GM04504 (cell line): ENCODE results near the gene TCERG1L.
"Not testable (repeated sequence)": the region's sequence is repeated elsewhere in the genome, so short reads cannot be mapped to it uniquely, and the experiment has no call there.

Experiments
- DNase-seq: peaks from one replicate; pipeline ENCODE4 v3.0.0-alpha.2; 2012; ENCODE audit warnings: low read depth

TCERG1L gene

GRCh38 chr10:131165092-131165491 lies 146.4 kb downstream of the TCERG1L start:
- no peak for DNase-seq

DNA sequence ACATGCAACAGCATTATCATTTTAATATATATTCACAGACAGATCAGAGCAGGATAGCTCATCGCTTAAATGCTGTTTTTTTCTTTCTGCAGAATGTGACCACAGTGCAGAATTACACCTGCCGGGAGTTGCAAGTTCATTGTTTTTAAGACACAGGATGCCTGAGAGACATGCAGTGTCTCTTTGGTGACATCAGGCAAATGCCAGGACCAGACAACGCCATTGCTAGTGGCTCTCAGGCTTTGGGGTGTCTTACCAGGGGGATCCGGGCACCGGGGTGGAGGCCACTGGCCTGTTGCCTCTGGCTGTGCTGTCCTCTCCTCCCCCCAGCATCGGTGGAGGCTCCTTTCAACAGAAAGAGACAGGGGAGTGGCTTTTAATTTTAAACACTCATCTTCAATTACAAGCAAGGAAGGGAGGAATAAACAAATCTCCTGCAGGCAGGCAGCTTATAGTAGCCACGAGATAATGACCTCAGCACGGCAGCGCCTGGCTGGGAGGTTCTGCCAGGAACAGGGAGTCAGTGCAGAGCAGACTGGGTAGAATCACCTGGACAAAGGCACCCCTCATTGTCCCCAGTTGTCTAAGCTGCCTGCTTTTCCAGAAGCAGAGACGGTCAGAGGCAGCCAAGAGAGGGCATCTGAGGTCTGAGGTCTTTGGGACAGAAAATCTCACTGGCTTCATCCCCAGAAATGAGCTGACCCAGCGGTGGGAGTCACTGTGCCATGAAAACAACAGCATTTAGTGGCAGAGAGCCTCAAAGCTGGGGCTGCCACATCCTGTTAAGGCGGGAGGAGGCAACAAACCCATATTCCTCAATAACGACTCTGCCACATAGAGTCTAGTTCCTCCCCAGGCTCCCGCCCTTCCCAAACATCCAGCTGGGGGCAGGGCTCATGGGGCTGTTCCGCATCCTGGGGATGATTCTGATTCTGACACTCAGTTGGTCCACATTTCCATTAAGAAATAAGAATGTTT lies 148.4 kb downstream of the TCERG1L start:
- no peak for DNase-seq

DNA sequence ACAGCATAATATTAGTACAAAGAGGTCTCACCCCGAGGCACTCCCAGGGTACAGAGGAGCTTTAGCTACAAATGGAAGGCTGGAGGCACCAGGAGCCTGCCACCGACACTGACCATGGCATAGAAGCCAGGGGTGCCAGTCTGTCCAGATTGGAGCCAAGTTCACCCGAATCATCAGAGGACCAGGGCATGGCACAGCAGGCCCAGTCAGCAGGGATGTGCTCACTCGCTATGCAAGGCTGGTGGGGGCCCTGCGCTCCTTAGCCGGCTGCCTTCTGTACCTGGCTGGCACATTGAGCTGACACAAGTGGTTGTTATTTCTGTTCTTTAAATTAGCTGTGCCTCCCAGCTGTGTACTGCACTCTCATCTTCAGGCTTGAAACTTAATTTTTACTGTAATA lies 149.3 kb downstream of the TCERG1L start:
- no peak for DNase-seq

DNA sequence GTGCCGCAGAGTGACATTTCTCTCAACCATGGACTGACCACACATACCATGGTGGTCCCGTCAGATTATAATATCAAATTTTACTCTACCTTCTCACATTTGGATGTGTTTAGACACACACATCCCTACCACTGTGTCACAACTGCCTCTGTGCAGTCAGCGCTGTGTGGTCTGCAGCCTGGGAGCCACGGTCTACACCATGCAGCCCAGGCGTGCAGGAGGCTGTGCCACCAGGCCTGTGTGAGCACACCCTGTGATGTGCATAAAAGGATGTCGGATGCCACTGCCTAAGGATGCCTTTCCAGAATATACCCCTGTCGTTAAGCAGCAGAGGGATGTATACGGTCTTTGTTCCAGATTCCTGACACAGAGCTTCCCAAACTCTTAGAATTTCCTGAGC lies 150.4 kb downstream of the TCERG1L start:
- DNase-seq, result no peak

DNA sequence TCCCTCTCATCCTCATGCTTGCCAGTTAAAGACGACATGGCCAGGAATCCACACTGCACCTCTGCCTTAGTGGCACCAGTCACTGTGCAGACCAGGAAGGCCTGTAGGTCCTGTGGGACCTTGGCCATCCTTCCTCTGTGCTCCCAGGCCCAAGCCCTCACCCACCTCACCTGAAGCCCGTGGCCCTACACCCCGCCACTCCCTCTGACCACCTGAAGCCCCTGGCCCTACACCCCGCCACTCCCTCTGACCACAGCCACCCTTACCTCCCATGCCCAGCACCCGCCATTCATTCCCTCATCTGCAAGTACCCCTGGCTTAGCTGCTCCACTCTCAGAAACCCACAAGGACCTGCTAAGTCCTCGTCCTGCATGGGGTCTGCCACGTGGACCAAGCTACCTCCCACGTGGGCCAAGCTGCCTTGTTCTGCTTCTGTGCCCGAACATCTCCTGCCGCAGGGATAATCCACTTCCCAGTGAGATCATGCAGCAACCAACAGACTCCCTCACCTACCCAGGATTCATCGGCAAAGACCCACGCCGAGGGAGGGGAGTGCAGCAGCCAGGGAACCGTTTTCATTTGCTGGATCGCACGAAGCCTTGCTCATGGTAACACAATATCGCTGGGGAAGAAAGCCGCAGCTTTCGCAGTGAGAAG lies 151.2 kb downstream of the TCERG1L start:
- DNase-seq, result no peak

GRCh38 chr10:131159771-131160170 lies 151.8 kb downstream of the TCERG1L start:
- DNase-seq, result no peak

- no peak for DNase-seq
Observed at GRCh38 chr10:131158695-131159094, 152.8 kb downstream of the TCERG1L start.

GRCh38 chr10:131157899-131158298 lies 153.6 kb downstream of the TCERG1L start:
- DNase-seq, result no peak

DNA sequence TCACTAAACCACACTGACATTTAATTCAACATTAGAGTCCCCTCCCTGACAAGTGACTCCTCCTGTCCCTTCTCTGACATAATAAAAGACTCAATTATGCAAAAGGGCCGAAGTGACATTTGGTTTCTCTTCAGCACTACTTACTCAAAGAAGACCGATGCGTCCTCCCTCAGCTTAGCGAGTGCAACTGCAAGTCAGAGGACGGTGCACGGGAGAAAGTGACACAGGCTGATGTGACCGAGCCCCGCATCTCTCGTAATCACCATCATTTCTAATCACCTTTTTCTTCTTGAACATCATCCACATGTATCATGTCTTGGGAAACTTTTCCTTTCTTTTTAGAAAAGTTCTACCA lies 155.7 kb downstream of the TCERG1L start:
- no peak for DNase-seq

- no peak for DNase-seq
Observed at GRCh38 chr10:131155218-131155875, 156.2 kb downstream of the TCERG1L start.

GRCh38 chr10:131154306-131155025 lies 157.1 kb downstream of the TCERG1L start:
- DNase-seq, result no peak

- not testable (repeated sequence) for DNase-seq
Observed at GRCh38 chr10:131152456-131152855, 159.1 kb downstream of the TCERG1L start.

DNA sequence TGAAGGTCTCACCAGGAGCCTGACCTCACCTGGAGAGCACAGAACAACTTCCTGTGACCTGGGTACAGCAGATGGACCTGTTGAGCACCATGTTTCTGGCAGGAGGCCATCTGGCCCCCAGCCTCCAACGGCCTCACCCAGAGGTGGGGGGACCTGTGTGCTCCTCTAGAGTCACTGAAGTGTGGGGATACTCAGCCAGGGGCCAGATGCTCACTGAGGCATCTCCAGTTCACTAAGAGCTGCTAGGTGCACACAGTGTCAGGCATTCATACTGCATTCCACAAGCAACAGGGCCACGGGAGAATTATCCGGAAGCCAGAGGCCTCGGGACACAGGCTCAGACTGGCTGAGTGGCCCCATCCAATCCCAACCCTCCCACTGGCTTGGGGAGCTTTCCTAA lies 161.4 kb downstream of the TCERG1L start:
- no peak for DNase-seq

DNA sequence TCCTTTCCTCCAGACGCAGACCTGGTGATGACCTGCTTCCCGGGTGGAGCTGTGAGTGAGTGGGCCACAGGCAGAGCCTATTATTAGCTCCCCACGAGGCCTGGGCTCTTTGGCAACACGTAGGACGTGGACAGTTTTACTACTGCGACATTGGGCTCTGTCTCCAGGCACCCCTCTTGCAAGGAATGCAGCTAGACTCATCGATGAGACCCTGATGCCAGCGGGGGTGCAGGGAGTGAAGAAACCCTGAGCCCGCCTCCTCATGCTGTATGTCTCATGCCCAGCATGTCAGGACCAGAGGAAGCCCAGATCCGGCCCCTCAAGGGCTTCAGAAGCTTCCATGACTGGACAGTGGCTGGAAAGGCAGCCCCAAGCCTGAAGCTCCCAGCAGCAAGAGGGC lies 161.9 kb downstream of the TCERG1L start:
- no peak for DNase-seq

DNA sequence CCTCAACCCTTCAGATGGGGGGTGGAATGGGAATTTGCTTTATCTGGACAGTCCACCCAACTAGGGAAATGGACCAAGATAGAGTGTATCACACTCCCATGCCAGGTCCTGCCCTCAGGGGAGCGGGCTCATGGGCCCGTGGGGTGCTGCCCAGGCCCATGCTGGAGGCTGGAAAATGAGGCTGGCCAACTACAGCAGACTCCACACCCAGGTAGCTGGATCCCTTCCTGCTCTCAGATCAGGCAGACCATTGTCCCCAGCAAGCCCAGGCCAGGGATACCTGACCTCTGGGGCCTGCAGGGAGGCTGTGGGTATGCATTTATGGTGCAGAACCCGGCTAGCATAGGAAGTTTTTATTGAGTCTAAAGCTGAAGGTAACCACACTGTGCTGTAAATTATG lies 162.4 kb downstream of the TCERG1L start:
- no peak for DNase-seq

DNA sequence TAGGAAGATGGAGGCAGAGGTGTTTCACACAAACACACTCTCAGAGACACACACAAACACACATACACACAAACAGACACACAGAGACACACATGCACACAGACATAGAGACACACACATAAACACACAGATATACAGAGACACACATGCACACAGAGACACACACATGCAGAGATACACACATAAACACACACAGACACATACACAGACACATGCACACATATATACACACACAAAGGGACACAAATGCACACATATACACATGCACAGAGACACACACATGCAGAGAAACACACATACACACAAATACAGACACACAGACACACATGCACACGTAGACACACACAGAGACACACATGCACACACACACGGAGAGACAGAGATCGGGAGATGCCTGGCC lies 163.3 kb downstream of the TCERG1L start:
- no peak for DNase-seq

GRCh38 chr10:131147301-131147975 lies 164.1 kb downstream of the TCERG1L start:
- no peak for DNase-seq

GRCh38 chr10:131146790-131147189 lies 164.7 kb downstream of the TCERG1L start:
- no peak for DNase-seq

GRCh38 chr10:131145756-131146155 lies 165.8 kb downstream of the TCERG1L start:
- DNase-seq, result no peak

DNA sequence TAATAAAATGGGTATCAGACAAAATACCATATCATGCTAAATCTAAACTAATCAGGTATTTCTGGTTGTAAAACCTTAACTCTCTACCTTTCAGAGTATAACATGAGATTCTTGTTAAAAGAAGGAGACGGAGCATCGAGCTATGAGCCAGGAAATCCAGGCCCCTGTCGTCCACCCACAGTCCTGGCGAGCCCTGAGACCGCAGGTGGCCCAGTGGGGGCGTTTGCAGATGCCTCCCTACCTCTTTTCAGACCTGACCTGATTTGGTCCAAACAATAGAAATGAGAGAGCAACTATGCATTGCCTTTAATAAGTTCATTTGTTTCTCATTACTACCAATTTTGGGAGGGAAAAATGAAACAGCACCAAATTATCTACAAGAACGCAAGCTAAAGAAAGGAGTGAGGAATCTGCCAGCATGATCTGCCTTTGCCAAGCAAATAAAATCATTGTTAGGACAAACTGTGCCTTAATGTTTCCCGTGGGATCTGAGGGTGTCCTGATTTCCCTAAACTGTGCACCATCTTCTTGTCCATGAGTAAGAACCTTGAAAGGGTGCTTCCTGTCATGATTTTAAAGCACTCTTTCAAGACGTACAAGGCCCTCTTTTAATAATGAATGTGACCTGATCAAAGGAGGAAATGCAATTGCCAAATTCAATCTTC lies 166.7 kb downstream of the TCERG1L start:
- DNase-seq, result no peak

- DNase-seq, result no peak
Observed at GRCh38 chr10:131144196-131144595, 167.3 kb downstream of the TCERG1L start.
